CD4-positive, alpha-beta T cell treated with Interleukin-15 for 4 hours (primary cell): ENCODE data around the gene CRIM1.
A peak's percentile ranks its signal among the peaks of the same experiment; 100 is the strongest.

Source experiments
- DNase-seq: peaks from one replicate; pipeline ENCODE4 v3.0.0-alpha.2; 2020; ENCODE audit warnings: low spot score

CRIM1 gene

DNA sequence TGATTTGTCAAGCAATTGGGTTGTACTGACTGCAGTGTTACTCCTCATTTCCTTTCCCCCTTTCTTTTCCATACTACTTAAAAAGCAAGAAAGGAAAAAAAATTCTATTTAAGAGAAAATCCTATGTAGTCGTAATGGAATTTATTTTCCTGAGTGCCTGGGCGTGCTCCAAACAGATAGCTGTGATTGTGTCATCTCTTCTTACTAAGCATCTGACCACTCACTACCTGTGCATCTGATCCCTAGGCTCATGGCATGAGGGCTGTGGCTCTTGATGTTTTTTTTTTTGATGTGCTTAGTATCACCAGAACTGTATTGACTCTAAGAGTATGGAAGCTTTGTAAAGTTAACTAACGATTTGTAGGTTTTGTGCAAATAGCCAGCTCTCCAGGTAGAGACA, 19.0 kb downstream of the CRIM1 start:
- DNase-seq: no peak

DNA sequence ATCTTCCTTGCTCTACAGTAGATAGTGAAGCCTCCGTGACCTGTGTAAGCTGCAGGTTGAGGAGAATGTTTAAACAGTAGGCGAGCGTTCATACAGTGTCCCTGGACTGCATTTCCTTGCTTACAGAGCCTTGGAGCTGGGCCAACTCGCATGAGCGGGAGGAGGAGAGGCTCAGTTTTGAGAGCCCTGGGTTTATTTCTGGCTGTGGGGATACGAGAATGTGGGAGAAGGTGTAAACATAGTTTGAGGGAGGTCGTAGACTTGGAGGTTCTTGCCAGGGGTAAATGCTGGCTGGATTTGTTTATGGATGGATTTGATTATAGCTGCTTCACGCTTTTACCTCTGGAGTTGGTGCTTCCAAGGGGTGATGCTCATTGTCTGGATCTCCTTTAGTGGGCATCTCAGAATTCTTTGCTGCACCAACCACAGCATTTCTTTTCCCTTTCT, 20.8 kb downstream of the CRIM1 start:
- no peak for DNase-seq

DNA sequence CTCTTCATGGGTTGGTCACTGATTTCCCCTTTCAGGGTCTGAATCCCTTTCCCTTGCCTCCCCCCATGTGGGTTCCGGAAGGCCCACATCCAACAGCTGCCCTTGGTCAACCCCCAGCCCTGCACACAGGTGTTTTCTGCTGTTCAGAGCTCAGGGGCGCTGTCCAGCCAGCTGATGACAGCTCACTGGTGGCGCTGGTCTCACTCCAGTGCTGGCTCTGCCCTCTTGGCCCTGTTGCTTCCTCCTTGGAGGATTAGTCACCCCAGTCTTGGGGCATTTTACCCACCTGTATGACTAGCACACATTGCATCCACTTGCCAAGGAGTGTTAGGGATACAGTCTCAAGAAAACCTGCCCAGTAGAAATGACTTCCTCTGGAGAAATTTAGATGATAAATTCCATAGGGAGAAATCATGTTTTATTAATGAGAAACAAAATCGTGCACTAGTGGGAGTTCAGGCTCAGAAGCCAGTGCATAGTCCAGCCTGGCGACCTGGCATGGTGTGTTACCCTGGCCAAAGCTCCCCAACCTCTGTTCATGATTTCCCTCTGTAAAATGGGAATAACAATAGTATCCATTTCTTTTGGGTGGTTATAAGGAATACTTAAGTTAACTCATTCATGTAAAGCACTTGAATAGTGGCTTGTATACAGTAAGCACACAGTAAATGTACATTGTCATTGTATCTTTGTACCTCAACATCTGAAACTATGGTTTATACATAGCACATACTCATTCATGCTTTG, 21.6 kb downstream of the CRIM1 start:
- DNase-seq: no peak

DNA sequence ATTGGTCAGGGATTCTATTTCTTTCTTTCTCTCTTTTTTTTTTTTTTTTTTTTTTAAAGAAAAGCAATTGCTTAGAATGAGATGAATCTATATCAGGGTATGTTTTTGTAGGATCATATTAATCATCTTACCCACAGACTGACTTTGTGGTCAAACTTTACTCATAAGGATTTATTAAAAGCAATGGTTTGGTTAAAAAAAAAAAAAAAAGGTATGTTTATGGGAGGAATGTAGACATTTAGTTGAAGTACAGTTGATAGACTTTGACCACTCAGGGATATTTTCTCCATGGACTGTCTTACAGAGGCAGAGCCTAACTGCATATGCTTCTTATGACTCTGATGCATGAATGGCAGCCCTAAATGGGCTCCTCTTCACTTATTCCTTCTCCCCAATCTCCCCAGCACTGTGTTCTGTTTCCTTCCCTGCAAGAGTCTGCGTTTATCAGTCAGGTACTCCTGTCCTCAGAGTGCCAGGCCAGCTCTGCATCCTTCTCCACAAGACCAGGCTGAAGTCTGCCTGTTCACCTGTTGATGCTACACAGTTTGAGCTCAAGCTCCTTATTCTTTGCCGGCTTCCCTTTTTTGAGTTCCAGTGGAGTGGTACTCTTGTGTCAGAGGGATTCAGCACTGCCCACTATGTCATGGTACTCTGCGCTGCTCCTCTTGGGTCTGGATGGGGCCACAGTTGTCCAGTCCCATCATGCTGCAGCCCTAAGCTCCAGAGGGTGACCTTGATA, 24.3 kb downstream of the CRIM1 start:
- no peak for DNase-seq

DNA sequence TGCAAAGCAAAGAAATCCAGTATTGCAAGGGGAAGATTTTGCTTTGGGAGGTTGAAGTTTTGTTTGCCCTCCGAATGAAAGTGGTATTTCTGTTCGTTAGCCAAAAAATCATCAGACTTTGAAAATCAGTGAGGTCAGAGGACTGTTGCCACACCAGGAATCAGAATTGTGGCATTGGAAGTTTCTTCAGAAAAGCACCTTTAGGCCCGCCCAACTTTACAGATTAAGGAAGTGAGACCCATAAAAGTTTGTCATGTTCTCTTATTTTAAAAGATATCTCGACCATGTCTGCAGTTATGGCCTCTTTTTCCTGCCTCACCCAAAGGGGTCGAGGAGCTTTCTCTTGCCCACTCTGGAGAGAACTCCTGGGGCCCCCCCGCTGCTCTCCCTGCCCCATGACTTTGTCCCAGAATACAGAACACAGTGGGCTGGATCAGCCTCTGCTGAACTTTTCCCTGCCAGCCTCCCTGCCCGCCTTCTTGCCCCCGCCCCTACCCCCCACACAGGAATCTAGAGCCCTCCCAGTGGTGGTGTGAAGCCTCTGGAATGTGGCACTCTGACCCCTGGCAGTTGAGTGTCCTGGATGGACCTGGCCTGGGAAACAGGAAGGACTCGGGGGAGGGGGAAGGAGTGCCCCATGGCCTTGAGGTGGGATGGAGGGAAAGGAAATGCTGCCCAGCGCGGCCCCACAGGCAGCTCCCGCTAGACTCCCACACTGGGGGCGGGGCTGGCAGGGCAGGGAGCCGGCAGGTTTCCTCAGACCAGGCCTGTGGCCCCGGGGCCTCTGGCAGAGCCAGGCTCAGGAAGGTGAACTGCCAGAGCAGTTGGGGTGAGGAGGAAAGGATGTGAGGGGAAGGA, 25.3 kb downstream of the CRIM1 start:
- no peak for DNase-seq

DNA sequence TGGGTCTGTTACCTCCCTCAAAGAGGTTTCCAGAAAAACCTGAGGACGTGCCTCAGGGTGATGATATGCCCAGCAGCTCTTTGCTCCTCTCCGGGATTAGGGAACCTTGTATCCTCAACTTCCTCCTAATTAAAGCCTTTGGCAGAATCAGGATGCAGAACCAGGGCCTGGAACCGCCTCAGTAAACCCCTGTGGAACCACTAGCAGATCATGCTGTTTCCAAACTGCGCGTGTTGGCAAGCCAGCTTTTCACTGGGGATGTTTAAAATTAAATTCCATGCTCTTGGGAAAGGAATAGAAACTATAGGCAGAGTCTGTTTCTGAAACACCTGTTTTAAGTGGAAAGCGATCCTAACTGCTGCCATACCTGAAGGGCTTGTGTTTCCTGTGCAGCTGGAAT, 26.4 kb downstream of the CRIM1 start:
- DNase-seq: no peak

DNA sequence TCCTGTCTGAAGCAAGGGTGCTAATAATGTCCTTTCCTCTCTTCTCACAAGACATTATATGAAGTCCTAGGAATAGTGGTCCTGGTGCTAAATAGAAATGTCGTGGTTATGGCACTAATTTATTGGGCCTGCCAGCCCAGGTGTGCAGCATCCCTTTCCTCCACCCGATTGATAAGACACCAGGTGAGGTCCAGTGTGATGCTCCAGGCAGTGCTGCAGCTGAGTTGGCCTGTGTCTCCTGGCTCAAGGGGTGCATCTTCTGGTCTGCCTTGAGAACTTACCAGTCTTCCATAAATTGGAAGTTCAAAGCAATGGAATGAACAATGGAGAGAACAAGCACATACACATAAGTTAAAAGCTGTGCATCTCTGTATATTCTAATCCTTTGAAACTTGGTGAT, 26.9 kb downstream of the CRIM1 start:
- DNase-seq: no peak

DNA sequence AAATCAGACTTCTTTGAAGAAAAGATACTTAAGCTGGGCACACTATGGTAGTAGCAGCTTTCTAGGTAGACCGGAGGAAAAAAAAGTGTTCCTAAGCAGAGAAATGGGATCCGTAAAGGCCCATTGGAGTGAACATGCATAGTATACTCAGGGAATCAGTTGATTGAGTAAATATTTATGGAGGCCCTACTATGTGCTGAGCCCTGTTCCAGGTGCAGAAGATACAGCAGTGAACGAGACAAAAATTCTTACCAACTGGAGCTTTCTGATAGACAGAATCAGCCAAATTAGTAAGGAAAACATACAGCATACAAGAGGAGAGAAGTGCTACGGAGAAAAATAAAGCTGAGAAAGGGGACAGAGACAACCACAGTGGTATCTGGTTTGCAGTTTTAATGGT, 28.1 kb downstream of the CRIM1 start:
- DNase-seq: no peak

DNA sequence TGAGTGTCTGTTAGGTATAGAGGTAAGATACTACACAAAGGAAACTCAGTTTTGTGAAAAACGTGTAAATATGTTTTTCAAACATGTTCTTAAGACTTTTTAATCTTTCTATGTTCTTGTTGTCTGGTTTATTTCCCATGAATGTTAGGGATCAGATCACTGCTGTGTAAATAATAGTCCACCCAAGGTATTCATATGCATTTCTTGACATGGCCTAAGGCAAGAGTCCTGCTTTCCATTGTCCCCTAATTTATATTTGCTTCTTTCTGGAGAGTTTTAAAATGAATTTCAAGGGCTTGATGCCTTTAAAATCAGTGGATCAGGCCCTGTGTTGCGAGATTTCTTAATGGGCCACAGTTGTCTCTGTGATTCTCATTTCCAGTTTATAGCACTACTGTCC, 28.9 kb downstream of the CRIM1 start:
- DNase-seq: no peak

DNA sequence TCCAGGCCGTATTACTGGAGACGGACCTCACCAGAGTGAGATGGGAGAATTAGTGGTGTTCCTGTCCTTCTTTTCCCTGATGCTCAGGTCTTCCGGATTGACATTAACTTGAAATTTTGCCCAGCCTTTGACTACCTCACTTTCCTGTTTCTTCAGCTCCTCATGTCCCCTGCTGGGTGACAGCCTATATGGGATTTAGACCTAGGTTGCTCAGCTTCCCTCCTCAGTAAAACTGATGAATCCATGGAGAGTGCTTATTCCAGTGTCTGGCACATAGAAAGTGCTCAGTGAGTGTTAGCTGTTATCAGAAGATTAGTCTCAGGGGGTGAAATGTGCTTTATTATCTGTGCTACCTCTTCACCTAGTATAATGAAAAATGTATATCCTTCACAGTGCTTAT, 30.0 kb downstream of the CRIM1 start:
- no peak for DNase-seq

DNA sequence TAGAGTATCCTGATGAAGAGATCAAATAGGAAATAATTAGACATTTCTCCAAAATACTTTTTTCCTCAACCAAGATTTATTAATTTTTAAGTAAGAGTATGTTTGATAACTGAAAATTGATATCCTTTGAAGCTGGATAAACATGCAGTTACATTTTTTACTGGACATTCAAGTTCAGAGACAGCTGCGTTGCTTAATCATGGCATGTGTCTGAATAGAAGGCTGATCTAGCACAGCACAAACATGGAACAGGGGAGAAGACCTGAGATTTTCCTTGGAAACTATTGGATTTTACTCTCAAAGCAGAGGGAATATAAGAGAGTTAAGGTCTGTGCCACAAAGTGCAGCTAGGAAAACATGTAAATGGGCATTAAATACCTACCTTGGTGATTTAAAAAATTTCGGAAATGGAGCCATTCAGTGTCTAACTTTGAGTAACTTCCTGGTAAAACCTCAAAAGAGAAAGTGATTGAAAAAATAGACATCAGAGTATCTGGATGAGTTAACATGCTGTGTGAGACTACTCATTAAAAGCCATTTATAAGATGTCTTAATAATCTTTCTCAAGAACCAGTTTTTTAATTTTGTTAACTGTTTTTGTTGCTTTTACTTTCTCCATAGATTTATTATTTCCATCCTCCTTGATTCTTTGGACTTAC, 31.8 kb downstream of the CRIM1 start:
- DNase-seq: peak; percentile 7

DNA sequence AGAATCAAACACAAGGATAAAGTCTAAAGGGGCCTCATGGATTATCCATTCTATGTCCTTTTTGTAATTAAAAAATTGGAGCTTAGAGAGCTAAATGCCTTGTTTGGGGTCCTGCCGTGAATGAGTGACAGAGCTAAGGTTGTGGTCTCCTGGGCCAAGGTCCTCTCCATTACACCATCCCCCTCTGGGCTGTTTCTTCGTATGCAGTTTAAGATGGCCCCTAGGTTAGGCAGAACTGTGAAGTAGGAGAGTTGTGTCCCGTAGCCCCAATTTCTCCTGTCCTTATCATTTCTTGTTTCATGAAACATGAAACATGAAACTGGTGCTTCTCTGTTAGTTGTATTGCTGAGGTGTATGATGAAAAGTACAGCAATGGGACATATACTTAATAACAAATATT, 32.9 kb downstream of the CRIM1 start:
- DNase-seq: no peak

DNA sequence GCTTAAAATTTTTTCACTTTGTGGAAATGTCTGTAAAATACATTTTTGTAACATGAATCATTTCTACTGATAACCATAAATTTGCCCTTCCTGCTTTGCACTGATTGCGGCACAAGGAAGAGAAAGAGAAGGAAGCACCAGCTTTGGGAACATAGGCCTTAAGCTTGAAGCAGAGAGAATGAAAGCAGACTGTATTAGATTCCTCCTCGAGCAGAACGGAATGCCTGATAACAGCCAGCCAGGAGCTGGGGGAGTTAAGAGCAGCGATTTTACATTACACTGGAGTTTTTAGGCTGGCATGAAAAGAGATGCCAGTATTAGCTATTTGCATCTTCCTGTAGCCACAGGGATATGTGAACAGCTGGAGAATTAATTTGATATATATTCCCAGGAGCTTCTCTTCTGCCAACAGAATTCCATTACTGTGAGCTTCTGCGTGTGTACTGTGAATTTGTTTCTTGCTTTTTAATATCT, 33.5 kb downstream of the CRIM1 start:
- no peak for DNase-seq

DNA sequence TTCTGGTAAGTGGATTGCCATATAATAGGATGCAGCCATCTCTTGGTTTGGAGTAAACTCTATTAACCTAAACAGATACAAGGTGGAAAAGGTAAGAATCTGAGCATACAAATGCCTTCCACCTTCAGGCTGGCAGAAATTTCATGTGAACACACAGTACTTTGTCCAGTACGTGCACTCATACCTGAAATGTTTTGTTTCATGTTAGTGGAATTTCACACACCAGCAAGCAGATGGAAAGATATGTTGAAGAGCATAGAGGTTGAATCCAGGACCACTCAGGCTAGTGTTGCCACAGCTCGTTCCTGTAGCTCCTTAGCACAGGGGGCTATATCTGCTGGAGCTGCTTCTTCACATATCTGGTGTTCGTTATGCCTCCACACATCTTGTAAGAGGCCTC, 34.0 kb downstream of the CRIM1 start:
- DNase-seq: no peak

DNA sequence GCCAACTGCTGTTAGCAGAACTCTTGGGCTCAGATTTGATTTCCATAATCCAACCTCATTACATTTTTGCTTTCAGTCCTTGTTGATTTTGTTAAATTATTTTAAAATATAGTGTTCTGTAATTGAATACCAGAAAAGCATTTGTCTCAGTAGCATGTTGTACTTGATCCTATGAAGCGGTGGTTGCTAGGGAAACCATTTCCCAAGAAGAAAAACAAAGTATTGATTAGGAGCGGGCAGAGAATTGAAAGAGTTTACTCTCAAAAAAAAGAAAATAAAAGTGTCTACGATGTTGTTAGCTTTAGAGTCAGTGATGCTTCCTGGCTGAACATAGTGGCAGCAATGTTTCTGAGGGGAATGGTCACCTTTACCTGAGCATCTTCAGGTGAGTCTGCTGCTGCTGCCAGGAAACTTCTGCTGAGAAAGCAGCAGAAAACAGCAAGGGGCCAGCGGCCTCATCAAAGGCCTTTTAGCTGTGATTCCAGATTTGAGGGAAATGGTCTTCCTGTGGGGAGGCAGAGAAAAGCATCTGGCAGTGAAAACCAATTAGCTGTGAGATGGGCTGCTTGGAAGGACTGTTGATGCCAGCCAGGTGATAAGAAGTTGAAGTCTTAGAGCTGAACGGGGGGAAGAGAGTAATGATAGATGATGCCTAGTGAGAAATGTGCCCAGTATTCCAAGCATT, 37.1 kb downstream of the CRIM1 start:
- no peak for DNase-seq

DNA sequence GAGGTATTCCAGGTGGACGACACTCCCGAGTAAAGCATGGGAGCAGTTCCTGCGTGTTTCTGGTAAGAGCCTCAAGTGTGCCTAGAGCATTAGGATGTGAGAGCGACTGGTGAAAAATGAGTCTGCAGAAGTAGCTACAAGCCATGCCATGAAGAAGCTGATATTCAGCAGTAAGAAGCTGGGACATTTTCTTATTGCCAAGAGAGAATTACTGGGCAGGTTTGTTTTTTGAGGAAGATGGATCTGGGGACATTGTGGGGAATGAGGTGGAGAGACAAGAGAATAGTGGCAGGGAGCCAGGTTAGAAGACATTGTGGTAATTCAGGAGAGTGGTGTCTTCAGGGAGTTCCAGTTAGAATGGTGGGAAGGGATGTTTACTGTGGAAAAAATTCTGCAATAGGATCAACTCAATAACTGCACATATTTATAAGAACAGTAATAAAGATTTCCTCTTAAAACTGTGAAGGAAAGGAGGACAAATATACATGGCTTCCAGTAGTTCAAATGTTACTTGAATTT, 38.2 kb downstream of the CRIM1 start:
- no peak for DNase-seq

DNA sequence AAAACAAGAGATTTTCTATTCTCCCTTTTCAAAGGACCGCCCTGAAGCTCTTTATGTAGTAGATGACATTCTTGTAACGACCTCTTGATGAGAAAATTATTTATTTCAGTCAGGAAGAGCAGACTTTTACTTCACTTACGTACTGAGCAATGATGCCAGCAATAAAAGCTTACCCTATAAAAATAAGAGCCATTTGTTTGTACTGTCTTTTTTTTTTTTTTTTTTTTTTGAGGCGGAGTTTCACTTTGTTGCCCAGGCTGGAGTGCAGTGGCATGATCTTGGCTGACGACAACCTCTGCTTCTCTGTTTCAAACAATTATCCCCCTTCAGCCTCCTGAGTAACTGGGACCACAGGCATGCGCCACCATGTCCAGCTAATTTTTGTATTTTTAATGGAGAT, 39.2 kb downstream of the CRIM1 start:
- DNase-seq: no peak

DNA sequence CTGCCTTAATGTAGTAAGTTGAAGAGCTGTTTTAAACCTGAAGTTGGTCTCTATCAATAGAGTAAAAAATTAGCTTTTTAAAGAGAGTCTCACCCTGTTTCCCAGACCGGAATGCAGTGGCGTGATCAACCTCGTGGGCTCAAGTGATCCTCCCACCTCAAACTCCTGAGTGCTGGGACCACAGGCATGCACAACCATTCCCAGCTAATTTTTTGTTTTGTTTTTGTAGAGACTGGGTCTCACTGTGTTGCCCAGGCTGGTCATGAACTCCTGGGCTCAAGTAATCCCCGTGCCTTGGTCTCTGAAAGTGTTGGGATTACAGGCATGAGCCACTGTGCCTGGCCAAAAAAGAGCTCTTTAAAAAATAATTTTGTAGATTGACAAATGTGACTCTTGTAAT, 40.3 kb downstream of the CRIM1 start:
- no peak for DNase-seq

DNA sequence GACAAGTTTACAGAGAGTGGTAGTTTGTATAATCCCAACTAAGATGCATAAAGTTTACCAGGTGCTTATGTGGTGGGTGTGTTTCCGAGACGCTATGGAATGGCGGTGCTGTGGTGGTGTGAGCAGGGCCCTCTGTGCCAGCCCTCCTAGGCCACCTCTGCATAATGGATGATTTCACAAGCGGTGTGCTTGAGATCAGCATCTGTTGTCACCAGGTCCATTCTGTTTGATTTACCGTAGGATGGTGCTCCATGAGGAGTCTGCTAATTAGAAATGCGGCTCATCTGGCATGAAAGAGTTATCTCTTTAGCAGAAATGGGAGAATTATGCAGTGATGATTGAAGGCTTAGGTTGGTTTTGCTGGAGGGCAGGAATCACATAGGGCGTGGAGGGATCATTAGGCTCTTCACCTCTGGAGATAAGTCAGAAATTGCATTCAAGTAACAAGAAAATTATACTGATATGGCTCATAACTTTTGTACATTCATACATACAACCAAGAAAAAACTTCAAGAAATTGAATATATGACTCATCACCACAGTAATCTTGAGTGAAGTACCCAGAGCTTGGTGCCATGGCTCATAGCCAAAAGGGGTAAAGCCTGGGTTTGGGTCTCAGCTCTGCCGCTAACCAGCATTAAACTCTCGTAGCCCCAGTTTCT, 41.4 kb downstream of the CRIM1 start:
- no peak for DNase-seq

DNA sequence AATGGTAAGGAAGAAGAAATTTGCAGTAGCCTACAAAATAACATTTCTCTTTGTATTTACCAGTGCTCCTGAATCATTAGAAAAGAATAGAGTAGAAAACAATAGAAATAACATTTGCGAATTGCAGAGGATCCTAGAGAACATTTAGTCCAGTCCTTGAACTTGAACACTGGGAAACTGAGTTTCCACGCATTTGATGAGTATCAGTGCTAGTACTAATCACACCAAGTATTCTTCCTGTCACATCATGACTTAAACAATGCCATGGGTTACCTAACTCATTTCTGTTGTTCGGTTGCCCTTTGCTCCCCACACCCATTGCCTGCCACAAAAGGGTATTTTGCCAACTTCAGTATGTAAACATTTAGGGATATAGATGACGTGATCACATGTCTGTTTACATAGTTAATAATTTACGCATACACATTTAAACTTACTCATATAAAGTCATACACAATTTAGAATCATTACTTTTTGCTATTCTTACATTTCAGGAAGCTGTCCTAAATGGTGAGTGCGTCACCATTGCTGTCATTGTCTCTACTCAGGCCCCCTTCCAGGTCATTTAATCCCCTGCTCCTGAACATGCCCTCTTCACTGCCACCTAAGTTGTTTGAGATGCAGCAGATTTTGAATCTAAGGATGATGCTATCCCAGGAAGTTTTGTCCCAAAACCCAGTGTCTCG, 42.3 kb downstream of the CRIM1 start:
- DNase-seq: no peak
